A549 (cell line): ENCODE data around the gene MBNL2. TPM values are rescaled to one million over a fixed set of nuclear protein-coding genes. Genes with fewer than 3 reads are reported as not detected.

Experiments
- ATAC-seq, 2 experiments: fragments of 200-7000 bp in 1 of 2; fragments of >200 bp in 1 of 2; cut with Nextera tagmentation in 1 of 2; cut with Tn5 transposase in 1 of 2; 3 replicates each; pipeline versions ENCODE4 v1.8.0 to v1.9.1; 2018 to 2020; ENCODE audit warnings: mild to moderate bottlenecking in 1 of 2, moderate library complexity in 1 of 2
- CTCF ChIA-PET: fragments of 300-600 bp; sonication (Branson Sonifier 250); formaldehyde crosslinking; extraction: SDS; loops from one replicate; lab custom pipeline; 2021; ENCODE audit warnings: antibody characterized with exemption, inconsistent platforms; lab: Yijun Ruan, JAX
- POLR2A ChIA-PET: fragments of 350-600 bp; formaldehyde crosslinking; extraction: SDS; loops from one replicate; lab custom pipeline; 2021; ENCODE audit warnings: antibody characterized with exemption, inconsistent platforms; lab: Yijun Ruan, JAX
- DNase-seq, 2 experiments: peaks; one replicate each; pipeline versions ENCODE4 v3.0.0 to v3.0.0-alpha.2; 2011 to 2016; ENCODE audit warnings: low read depth in 1 of 2, low spot score in 1 of 2
- FAIRE-seq: peaks from 2 replicates; lab custom pipeline; 2011; peaks lifted over from hg19 to GRCh38; lab: Jason Lieb, UNC
- H3K27ac ChIP-seq, 2 experiments: fragments of >200 bp; sonication (Bioruptor Twin); formaldehyde crosslinking; 3 replicates each; pipeline ENCODE4 v1.5.1; 2016 to 2017
- H3K4me1 ChIP-seq: fragments of >200 bp; sonication (Bioruptor Twin); formaldehyde crosslinking; 3 replicates; pipeline ENCODE4 v1.6.1; 2016
- H3K4me2 ChIP-seq: fragments of >200 bp; sonication (Bioruptor Twin); formaldehyde crosslinking; 3 replicates; pipeline ENCODE4 v1.6.1; 2016
- H3K4me3 ChIP-seq: fragments of >200 bp; sonication (Bioruptor Twin); formaldehyde crosslinking; 3 replicates; pipeline ENCODE4 v1.5.1; 2016
- H3K9me3 ChIP-seq: fragments of >200 bp; sonication (Bioruptor Twin); formaldehyde crosslinking; 3 replicates; pipeline ENCODE4 v1.6.1; 2016
- ATOH8 ChIP-seq: fragments of 250-450 bp; sonication (Bioruptor Pico); IDR thresholded peaks from 2 replicates; pipeline ENCODE4 v1.5.0; 2020; ENCODE audit warnings: low read depth, mild to moderate bottlenecking, moderate library complexity
- BHLHE40 ChIP-seq: IDR thresholded peaks from 2 replicates; pipeline ENCODE4 v1.6.1; 2012; ENCODE audit warnings: low read depth, low read length, inconsistent platforms
- FOSL2 ChIP-seq, 2 experiments: fragments of 450-650 bp in 1 of 2; fragments of >200 bp in 1 of 2; sonication (Bioruptor Twin) in 1 of 2; formaldehyde crosslinking; IDR thresholded peaks; 2 replicates each; pipeline versions ENCODE4 v1.5.0 to v1.6.1; 2016 to 2020; ENCODE audit warnings: mild to moderate bottlenecking in 1 of 2, moderate library complexity in 1 of 2
- FOXS1 ChIP-seq: fragments of 250-450 bp; sonication (Bioruptor Pico); IDR thresholded peaks from 2 replicates; pipeline ENCODE4 v1.5.0; 2020; ENCODE audit warnings: mild to moderate bottlenecking, moderate library complexity
- HMGXB4 ChIP-seq: fragments of 250-450 bp; sonication (Bioruptor Pico); IDR thresholded peaks from 2 replicates; pipeline ENCODE4 v1.5.0; 2021; ENCODE audit warnings: mild to moderate bottlenecking, moderate library complexity, borderline replicate concordance
- NR3C1 ChIP-seq: fragments of >200 bp; sonication (Bioruptor Twin); formaldehyde crosslinking; IDR thresholded peaks from 3 replicates; pipeline ENCODE4 v1.6.1; 2017
- POLR2A ChIP-seq: IDR thresholded peaks from 2 replicates; pipeline ENCODE4 v1.6.1; 2012; ENCODE audit warnings: mild to moderate bottlenecking, low read length
- POLR2AphosphoS2 ChIP-seq: conservative IDR thresholded peaks from 2 replicates; pipeline ENCODE4 v1.6.1; 2012; ENCODE audit warnings: low read length, improper control_type of control experiment, inconsistent platforms
- RAD21 ChIP-seq, 2 experiments: fragments of >200 bp in 1 of 2; sonication (Bioruptor Twin) in 1 of 2; formaldehyde crosslinking in 1 of 2; IDR thresholded peaks in 1 of 2; conservative IDR thresholded peaks in 1 of 2; 2 replicates in 1 of 2; 3 replicates in 1 of 2; pipeline ENCODE4 v1.6.1; 2012 to 2018; ENCODE audit warnings: inconsistent platforms in 1 of 2
- REST ChIP-seq: fragments of 200-600 bp; sonication (generic); IDR thresholded peaks from 2 replicates; pipeline ENCODE4 v1.6.1; 2016; ENCODE audit warnings: antibody characterized with exemption, mild to moderate bottlenecking, moderate library complexity
- TFCP2L1 ChIP-seq: fragments of 250-450 bp; sonication (Bioruptor Pico); IDR thresholded peaks from 2 replicates; pipeline ENCODE4 v1.5.0; 2021; ENCODE audit warnings: mild to moderate bottlenecking
- WGBS: methylation state at CpG from one replicate; pipeline ENCODE4 v1.1.6; 2017; ENCODE audit errors: missing lambda C conversion rate; 5-methylcytosine and 5-hydroxymethylcytosine counted together
- polyA plus RNA-seq, 4 experiments: library from polyadenylated mRNA; depleted of rRNA in 3 of 4; stranded (reverse); fragments of >200 nt; fragmentation: RNase III in 1 of 4; extraction: RNeasy Plus Mini Kit Qiagen cat#74134 plus additional on column Dnase treatment in 1 of 4; gene quantifications; 2 replicates in 3 of 4; 3 replicates in 1 of 4; pipeline ENCODE4 v1.2.3, GENCODE V29; 2011 to 2017
- TF ChIP-seq, protein P1 (sequence below): fragments of >200 bp; sonication (Bioruptor Twin); formaldehyde crosslinking; IDR thresholded peaks from 3 replicates; pipeline ENCODE4 v1.5.1; 2016
- TF ChIP-seq, protein P2 (sequence below): fragments of 150-350 bp; IDR thresholded peaks from 2 replicates; pipeline ENCODE4 v1.6.1; 2014; ENCODE audit warnings: low read depth, mild to moderate bottlenecking, low read length
- TF ChIP-seq, protein P3 (sequence below): IDR thresholded peaks from 2 replicates; pipeline ENCODE4 v1.6.1; 2012

Gene MBNL2
- polyA plus RNA-seq, 2 of the 4 experiments (the other 2 are of a cell fraction): 18.7 to 20.6 TPM

DNA sequence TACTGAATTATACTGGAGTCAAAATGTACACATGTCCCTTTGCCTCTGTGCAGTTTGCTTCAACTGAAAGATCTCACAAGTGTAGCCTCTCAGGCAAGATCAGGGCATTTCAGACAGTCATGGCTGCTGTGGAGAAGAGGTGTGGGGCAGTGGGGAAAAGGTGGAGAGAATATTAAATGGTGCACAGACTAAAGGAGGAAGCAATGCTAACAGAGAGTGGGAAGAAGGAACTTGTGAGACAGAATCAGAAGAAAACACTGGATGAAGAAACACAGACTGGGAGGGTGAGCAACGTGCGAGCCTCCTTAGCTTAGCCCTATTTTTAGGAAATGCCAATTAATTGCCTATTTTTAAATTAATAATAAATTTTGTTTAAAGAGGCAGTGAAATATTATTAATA is 162.2 kb downstream of the MBNL2 start (continued):
- TF ChIP-seq, protein P1, sequence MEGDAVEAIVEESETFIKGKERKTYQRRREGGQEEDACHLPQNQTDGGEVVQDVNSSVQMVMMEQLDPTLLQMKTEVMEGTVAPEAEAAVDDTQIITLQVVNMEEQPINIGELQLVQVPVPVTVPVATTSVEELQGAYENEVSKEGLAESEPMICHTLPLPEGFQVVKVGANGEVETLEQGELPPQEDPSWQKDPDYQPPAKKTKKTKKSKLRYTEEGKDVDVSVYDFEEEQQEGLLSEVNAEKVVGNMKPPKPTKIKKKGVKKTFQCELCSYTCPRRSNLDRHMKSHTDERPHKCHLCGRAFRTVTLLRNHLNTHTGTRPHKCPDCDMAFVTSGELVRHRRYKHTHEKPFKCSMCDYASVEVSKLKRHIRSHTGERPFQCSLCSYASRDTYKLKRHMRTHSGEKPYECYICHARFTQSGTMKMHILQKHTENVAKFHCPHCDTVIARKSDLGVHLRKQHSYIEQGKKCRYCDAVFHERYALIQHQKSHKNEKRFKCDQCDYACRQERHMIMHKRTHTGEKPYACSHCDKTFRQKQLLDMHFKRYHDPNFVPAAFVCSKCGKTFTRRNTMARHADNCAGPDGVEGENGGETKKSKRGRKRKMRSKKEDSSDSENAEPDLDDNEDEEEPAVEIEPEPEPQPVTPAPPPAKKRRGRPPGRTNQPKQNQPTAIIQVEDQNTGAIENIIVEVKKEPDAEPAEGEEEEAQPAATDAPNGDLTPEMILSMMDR: no peak
- TF ChIP-seq, all 56 proteins: peak for 0

DNA sequence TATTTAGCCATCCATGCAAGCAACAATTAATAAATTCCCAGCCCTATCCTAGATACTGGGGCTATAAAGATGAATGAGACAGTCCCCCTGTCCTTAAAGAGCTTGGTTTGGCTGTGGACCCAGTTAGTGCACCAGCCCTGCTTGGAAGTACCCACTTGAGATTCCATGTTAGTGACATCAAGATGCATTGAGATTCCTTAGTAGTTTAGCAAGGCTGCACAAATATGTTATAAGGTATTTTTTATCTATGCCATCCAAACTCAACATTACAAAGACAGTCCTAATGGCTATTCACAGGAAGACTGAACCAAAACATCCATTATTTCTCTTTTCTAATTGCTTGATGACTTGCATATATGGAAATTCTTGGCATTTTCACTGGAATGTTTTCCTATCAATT is 163.0 kb downstream of the MBNL2 start:
- Histone ChIP-seq H3K27ac (no peak overlapping the region), H3K4me3 (no peak overlapping the region), H3K9me3 (no peaks in the 10 kb centered on the region), H3K4me1 (no peaks in the 10 kb centered on the region), H3K4me2 (no peak overlapping the region)
- DNase-seq (no peak), FAIRE-seq (no peak), ATAC-seq (no peak)
- ChIA-PET CTCF (interaction anchor here (1.2 kb wide), 1 partner anchor 415 kb away, joined by 3 read pairs; no protein-coding TSS in a partner anchor), POLR2A (no interaction called here)
- no peak for TF ChIP-seq FOSL2 (IDR thresholded peaks at IDR 0.05)
- no peak for TF ChIP-seq FOSL2 (CRISPR knock-in tag; IDR thresholded peaks at IDR 0.05)
- TF ChIP-seq ATOH8: no peak
- TF ChIP-seq, protein P2, sequence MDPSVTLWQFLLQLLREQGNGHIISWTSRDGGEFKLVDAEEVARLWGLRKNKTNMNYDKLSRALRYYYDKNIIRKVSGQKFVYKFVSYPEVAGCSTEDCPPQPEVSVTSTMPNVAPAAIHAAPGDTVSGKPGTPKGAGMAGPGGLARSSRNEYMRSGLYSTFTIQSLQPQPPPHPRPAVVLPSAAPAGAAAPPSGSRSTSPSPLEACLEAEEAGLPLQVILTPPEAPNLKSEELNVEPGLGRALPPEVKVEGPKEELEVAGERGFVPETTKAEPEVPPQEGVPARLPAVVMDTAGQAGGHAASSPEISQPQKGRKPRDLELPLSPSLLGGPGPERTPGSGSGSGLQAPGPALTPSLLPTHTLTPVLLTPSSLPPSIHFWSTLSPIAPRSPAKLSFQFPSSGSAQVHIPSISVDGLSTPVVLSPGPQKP: no peak
- no peak for TF ChIP-seq FOXS1
- no peak for TF ChIP-seq POLR2A
- TF ChIP-seq HMGXB4: no peak
- TF ChIP-seq POLR2AphosphoS2: no peak
- TF ChIP-seq BHLHE40: no peak
- no peak for TF ChIP-seq TFCP2L1 (CRISPR knock-in tag)
- TF ChIP-seq RAD21 (conservative IDR thresholded peaks at IDR 0.05 in 1 of 2, IDR thresholded peaks at IDR 0.05 in 1 of 2): no peak

- Histone ChIP-seq H3K4me3 (no peak overlapping the region), H3K4me2 (no peak overlapping the region), H3K4me1 (no peaks in the 10 kb centered on the region; the same call in 2 of the 3 replicates), H3K9me3 (no peaks in the 10 kb centered on the region), H3K27ac (no peak overlapping the region)
- POLR2A ChIA-PET: no interaction called here
- FAIRE-seq (no peak), ATAC-seq (no peak), DNase-seq (no peak)
- TF ChIP-seq, protein P3, sequence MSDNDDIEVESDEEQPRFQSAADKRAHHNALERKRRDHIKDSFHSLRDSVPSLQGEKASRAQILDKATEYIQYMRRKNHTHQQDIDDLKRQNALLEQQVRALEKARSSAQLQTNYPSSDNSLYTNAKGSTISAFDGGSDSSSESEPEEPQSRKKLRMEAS: no peak
- TF ChIP-seq NR3C1 (no peak), REST (no peak)
- 89% methylated on average over 3 of the region's 3 CpGs for WGBS
- CTCF ChIA-PET: interaction anchor here (1.2 kb wide), 1 partner anchor 414 kb away, joined by 3 read pairs; no protein-coding TSS in a partner anchor
These were observed 163.7 kb downstream of the MBNL2 start for GRCh38 chr13:97385854-97386253.
